ENCODE measurements around the gene F7.
"Not testable (repeated sequence)": the region's sequence is repeated elsewhere in the genome, so short reads cannot be mapped to it uniquely, and the experiment has no call there.

The F7 gene

GRCh38 chr13:113098162-113098732, 7.3 kb upstream of the F7 start:
- in situ Hi-C loops (cut with MboI; ENCODE audit: low sequenced_read_pairs): no loop called here

GRCh38 chr13:113099142-113099541, 6.4 kb upstream of the F7 start:
- in situ Hi-C loops (cut with MboI; ENCODE audit: low sequenced_read_pairs): no loop called here

GRCh38 chr13:113102302-113102701, 3.3 kb upstream of the F7 start:
- in situ Hi-C loops (cut with MboI; ENCODE audit: low sequenced_read_pairs): not testable (repeated sequence)

GRCh38 chr13:113102727-113103126, 2.9 kb upstream of the F7 start:
- in situ Hi-C loops (cut with MboI; ENCODE audit: low sequenced_read_pairs): no loop called here

- in situ Hi-C loops (cut with MboI; ENCODE audit: low sequenced_read_pairs): no loop called here
Measured at GRCh38 chr13:113103646-113104045, 1.9 kb upstream of the F7 start.

GRCh38 chr13:113105921-113106452, 396 bp downstream of the F7 start:
- in situ Hi-C loops (cut with MboI; ENCODE audit: low sequenced_read_pairs): no loop called here

- in situ Hi-C loops (cut with MboI; ENCODE audit: low sequenced_read_pairs): no loop called here
Measured at GRCh38 chr13:113106711-113107351, 1.2 kb downstream of the F7 start.

- in situ Hi-C loops (cut with MboI; ENCODE audit: low sequenced_read_pairs): not testable (repeated sequence)
Measured at GRCh38 chr13:113108521-113108920, 2.9 kb downstream of the F7 start.

- in situ Hi-C loops (cut with MboI; ENCODE audit: low sequenced_read_pairs): no loop called here
Measured at GRCh38 chr13:113109151-113110047, 3.8 kb downstream of the F7 start.

GRCh38 chr13:113110048-113110851, 4.7 kb downstream of the F7 start:
- in situ Hi-C loops (cut with MboI; ENCODE audit: low sequenced_read_pairs): no loop called here

- in situ Hi-C loops (cut with MboI; ENCODE audit: low sequenced_read_pairs): no loop called here
Measured at GRCh38 chr13:113110852-113111315, 5.3 kb downstream of the F7 start.

- in situ Hi-C loops (cut with MboI; ENCODE audit: low sequenced_read_pairs): not testable (repeated sequence)
Measured at GRCh38 chr13:113111821-113112220, 6.2 kb downstream of the F7 start.

GRCh38 chr13:113112475-113112874, 6.9 kb downstream of the F7 start:
- in situ Hi-C loops (cut with MboI; ENCODE audit: low sequenced_read_pairs): not testable (repeated sequence)

GRCh38 chr13:113112893-113113845, 7.6 kb downstream of the F7 start:
- in situ Hi-C loops (cut with MboI; ENCODE audit: low sequenced_read_pairs): no loop called here

- in situ Hi-C loops (cut with MboI; ENCODE audit: low sequenced_read_pairs): no loop called here
Measured at GRCh38 chr13:113113846-113114271, 8.3 kb downstream of the F7 start.

- in situ Hi-C loops (cut with MboI; ENCODE audit: low sequenced_read_pairs): no loop called here
Measured at GRCh38 chr13:113114511-113115362, 9.1 kb downstream of the F7 start.

GRCh38 chr13:113115363-113116205, 10.0 kb downstream of the F7 start:
- in situ Hi-C loops (cut with MboI; ENCODE audit: low sequenced_read_pairs): no loop called here

All from hTERT RPE-1 (cell line).